ENCODE measurements around the gene RPL23.

Gene RPL23

DNA sequence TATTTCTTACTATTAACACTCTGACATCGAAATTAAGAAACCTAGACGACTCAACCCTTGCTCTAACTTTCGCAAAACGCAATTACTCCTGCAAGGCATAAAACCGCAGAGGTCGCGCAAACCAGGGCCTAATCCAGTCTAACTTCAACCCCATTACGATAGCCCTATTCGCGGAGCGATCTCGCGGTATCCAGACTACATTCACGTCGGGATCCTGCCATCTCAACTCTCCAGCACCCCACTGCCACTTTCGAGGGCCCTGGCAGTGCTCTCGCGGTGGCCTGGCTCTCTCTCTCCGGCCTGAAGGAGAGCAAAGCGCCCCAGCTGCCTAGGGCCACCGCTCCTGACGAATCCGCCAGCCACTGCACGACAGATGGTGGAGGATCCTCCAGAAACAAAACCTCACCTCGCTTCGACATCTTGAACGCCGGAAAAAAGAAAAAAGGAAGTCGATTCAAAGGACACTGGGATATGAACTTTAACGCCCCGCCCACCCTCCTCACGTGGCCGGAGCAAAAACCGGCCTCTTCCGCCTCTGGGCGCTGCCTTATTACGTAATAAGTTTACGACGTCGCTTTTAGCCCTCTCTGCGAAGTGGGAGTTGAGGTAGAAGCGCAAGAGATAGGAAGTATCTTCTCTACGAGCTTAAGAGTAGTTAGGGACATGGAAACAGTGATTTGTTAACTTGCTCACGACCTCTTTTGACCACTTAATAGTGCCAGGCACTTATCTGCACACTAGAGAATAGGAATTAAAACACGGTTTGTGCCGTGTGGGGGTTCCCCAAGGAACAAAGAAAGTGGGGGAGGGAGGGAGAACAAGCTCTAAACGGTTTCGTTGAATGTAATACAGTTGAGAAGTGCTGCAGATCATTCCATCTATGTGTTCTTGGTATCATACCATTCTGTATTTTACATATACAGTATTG lies at the start of gene RPL23:
TSS of gene RPL23 (minus strand) at position 430 of the 928 bp plus-strand sequence. CDS start at position 419, 11 bp downstream.
- peak; percentile 95 for DNase-seq

DNA sequence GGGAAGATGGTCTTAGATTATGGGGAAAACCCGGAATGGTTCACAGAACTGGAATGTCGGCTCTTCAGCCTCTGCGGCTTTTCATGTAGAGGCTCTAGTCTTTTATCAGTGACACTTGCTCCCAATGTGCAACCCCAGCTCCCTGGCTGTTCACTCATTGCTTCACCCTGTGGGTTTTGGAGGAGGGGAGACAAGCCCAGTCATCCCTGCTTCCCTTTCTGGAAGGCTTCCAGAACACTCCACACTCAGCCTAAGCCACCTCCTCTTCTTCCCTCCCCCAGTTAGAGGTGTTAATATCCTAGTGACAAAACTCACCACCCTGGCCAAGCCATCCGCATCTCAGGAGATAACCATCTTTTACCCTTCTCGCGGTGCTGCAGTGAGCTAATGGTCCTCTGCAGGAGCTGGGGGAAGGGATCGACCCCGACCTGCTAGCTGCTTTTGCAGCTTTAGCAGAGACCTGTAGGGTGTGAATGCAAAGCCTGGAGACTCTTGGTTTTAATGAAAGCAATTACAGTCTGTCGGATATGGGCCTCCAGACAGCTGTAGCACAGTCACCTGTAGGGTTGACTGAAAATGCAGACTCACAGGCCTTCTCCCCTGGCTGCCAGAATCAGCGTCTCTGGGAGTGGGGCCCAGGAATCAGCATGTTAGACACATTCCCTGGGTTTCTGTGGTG lies 47.6 kb upstream of the RPL23 start:
- DNase-seq: no peak

DNA sequence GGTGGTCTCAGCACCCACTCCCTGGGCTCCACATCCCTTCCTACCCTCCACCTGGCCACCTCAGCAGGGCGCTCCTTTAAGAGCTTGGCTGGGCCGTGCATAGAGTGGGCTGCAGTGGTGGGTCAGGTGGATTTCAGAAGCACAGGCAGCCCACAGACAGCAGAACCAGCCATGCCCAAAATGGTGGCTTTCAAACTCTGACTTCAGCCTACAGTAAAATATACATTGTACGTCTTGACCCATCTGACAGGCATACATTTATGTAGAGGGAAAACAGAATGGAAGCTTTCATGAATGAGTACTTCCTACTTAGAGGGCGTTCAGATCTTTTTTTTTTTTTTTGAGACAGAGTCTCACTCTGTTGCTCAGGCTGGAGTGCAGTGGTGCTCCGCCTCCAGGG lies 45.9 kb upstream of the RPL23 start:
- DNase-seq: no peak

DNA sequence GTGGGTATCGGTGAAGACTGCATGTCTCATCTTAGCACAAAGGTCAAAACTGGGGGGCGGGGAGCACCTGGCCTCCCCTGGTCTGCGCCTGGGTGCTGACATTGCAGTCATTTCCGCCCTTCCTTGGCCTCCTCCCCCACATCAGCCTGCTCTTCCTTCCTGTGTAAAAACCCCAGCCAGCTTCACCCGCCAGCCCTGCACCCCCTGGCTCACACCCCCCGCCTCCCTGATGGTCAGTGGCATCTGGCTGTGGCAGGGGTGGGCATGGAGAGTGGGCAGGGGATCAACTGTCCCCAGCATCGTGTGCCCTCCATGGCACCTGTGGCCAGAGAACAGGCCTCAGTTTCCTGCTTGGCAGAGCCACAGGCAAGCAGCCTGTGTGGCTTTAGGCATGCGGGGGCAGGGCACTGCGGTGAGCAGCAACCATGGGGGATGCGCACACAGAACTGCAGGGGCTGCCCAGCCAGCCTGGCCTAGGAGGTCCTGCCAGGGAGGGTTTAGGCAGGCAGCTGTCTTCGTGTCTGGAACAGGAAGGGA lies 45.4 kb upstream of the RPL23 start:
- DNase-seq: no peak

DNA sequence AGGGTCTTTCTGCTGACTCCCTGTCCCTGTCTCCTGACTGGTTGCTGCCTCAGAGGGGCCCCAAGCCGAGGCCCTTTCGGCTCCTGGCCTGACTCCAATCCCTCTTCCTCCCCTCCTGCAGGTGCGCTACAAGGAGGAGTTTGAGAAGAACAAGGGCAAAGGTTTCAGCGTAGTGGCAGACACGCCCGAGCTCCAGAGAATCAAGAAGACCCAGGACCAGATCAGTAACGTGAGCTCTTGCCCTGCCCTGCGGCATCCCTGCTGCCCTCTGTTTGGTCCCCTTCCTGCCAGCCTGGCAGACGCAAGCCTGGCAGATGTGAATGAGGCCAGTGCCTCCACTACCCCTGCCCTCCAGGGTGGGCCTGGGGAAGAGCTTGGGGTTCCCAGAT lies 44.8 kb upstream of the RPL23 start:
- no peak for DNase-seq

DNA sequence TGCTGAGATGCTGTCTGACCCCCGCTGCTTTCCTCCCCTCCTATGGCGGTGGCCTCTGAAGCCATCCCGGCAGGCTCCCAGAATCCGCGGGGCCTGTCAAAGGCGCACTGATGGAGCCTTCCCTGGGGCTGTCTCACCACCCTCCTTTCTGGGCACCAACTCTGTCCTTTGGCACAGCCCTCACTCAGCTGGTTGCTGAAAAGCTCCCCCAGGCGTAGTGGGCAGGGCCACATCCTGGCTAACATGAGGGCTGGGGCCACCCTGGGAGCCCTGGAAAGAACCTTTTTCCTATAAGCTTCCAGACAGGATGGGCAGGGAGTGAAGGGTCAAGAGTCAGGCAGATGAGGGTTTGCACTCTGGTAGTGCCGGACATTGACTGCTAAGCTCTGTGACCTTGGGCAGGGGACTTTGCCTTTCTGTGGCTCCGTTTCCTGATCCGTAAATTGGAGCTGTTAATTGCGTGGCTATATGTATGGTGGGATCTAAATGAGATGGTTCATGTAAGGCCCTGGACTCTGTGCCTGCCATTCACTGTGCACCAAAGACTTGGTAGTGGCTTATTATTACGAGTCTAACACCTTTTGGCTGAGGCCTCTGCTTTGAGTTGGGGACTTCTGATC lies 44.3 kb upstream of the RPL23 start:
- no peak for DNase-seq

DNA sequence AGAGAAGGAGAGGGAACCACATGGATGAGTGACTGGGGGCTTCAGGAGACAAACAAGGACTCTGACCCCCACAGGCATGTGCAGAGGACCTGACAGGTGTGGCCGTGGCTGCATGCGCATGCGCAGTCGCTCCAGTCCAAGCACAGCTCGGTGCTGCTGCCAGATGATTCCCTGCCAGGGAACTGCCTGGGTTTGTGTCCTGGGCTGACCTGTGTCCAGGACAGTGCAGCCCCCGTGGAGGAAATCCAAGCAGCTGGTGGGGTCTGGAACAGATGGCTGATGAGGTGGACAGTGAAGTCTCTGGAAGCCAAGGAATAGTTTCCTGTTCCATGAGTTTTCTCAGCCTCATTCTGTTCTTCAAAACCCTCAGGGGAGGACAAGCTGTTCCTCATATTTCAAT lies 43.7 kb upstream of the RPL23 start:
- DNase-seq: no peak

DNA sequence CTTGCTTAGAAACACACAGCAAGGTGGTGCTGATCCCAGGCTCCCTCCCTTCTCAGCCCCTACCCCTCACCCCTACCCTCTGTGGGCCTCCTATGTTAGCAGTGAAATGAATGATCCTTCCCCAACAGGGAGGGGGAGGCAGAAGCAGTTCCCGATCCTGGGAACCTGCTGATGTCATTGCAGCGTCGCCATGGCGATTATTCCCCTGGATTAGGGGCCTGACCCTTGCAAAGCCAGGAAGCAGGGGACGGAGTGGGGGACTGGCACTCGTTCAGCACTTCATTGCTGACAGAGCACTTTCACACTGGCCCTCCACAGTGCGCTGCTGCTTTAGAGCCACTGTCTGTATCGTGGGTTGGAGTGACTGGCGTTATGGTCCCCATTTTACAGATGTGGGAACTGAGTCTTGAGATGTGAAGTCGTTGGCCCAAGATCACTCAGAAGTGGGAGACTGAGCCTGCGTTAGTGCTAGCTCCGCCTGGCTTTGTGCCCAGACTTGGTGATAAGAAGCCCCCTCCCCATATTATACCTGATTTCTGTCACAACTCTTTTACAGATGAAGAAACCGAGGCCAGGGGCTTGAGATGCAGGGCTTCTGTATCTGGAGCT lies 42.9 kb upstream of the RPL23 start:
- no peak for DNase-seq

DNA sequence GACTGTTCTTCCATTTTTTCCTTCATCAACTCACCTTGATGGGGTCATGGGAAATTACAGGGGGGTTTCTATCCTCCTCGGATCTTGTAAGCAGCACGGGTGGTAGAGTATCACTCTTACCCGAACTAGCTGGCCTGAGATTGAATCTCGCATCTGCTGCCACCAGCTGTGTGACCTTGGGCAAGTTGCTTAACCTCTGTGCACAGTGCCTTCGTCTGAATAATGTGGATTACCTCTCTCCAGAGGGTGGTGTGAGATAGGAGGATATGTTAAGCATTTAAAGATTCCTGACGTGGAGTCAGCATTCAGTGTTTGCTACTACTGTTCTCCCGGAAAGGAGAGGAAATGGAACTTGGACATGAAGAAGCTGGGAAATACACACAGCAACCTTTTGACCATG lies 40.8 kb upstream of the RPL23 start:
- no peak for DNase-seq

DNA sequence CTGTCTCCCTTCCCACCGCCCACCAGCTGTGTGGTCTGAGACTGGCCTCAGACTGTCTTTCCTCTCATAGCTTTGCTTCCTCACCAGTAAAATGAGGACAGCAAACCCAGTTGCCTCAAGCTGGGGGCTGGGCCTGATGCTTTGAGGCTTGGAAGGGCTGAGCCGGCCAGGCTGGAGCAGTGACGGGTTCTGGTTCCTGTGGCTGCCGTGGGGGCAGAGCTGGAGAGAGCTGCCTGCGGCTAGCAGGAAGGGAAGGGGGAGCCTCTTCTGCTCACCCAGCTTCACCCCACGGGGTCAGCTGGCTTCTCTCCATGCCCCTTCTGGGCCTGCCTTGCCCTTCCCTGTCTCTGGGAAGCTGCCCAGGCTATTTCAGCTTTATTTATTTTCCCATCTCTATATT lies 40.1 kb upstream of the RPL23 start:
- DNase-seq: no peak

DNA sequence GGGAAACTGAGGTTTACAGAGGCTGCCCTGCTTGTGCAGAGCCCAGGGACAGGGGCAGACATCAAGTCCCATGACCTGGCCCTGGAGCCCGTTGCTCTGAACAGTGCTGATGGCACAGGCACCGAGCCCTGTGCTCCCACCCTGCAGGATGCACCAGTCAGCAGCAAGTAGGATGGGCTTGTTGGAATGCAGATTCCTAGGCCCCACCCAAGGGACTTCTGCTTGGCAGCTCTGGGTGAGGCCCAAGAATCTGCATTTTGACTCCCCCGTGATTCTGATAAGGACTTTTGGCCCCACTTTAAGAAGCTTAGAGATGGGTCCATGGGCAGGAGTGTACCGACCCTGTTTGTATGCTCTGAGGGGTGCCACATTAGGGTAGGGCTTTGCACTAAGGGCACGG lies 39.6 kb upstream of the RPL23 start:
- no peak for DNase-seq

DNA sequence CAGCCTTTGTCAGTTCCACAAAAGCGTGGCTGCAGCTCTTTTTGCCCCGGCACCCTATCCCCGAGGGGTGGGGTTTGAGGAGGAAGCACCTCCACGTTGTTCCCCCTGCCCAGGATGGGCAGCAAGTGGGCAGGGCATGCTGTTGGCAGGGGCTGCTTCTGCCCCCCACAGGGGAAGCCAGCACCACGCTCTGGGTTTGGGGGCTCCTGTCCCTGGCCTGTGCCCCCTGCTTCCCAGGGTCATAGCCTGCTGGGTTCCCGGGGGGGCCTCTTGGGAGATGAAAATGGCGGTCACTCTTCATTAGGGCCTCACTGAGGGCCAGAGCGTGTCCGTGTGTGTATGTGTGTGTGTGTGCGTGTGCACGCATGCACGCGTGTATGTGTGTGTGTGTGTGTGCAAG lies 39.1 kb upstream of the RPL23 start:
- DNase-seq: no peak

DNA sequence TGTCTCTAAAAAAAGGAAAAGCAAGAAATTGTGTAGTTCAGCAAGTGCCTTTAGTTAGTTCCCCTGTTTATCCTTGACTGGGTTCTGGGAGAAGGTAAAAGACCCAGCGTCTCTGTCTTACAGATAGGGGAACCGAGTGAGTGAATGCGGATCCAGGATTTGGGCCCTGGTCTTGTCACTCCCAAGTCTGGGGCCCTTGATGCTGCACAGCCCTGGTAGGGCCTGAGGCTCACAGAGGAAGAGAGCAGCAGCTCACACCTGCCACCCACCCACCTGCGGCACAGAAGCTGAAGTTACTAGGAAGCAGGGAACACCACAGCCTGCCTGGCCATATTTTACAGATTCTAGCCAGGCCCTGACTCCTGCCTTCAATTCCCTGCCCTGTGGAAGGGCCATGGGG lies 38.6 kb upstream of the RPL23 start:
- no peak for DNase-seq

DNA sequence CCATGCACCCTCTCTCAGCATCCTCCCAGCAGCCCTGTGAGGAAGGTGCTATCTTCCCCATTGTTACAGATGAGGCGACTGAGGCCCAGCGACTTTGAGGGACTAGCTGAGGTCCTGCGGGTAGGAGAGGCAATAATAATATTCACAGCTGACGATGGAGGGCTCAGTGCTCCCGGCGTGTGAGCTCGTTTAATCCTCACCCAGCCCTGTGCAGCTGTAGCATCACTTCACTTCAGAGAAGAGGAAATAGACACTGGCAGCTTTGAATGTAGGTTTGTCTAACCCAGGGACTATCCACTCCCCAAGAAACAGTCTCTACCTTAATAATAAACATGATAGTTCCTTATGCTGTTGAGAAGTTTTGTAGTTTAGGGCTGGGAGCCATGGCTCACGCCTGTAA lies 37.9 kb upstream of the RPL23 start:
- no peak for DNase-seq

DNA sequence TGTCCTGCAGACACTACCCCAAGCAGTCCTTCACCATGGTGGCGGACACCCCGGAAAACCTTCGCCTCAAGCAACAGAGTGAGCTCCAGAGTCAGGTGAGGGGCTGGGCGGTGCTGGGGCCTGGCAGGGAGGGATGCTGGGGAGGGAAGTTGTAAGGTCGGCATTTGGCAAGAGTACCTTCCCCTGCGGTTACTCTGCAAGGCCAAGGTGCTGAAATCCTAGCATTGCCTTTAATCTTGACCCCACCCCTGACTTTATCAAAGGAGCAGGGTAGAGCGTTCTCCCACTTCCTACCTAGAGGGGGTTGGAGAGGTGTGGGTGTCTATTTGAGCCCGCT lies 36.9 kb upstream of the RPL23 start:
- DNase-seq: no peak

DNA sequence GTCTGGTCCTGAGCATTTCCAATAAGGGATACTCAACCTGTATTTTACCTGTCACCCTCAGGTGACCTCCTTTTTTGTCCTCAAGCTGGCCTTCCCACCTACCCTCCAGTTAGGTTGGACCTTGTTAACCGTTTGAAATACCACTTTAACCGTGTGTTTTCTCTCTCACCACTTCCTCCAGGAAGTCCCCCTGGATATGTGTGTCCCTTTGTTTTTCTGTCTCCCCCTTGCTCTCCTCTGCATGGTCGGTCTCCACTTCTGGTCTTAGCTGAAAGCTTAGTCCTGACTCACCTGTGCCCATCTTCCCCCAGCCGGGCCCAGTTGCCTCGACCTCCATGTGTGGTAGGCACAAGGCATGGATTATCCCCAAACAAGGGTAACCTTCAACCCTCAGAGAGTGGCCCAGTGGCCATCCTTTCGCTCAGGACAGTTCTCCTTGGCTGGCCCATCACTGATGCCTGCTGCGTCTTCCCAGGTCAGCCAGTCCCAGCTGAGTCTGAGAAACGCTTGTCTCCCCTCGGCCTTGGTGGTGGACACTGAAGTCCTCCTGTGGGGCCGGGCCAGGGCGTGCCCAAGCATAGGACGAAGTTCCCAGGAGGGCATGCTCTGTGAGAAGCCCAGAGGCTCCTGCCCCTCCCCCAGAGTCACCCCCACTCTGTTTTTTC lies 36.4 kb upstream of the RPL23 start:
- DNase-seq: no peak

DNA sequence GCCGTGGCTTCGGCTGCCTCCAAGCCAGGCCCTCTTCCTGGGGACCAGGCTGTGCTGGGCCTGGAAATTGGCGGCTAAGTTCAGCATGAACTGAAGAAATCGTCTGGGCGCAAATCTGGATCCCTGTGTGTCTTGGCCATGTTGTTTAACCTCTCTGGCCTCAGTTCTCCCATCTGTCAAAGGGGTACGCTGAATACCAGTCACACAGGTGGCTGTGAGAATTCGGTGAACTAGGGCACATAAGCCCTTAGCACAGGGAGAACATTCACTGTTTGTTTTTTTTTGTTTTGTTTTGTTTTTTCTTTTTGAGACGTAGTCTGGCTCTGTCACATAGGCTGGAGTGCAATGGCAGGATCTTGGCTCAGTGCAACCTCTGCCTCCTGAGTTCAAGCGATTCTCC lies 35.3 kb upstream of the RPL23 start:
- no peak for DNase-seq

DNA sequence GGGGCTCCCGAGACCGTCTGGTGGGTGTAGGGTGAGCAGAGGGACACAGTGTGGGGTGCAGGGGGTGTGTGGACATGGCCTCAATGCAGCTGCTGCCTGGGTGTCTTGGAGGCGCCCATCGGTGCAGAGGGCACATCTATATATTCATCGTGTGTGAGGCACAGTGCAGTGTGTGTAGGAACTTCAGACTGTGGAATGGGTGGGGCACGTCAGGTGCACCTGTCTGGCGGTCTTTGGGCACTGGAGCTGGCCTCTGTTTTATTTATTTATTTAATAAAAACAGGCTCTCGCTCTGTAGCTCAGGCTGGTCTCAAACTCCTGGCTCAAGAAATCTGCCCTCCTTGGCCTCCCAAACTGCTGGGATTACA lies 33.1 kb upstream of the RPL23 start:
- DNase-seq: peak; percentile 74

DNA sequence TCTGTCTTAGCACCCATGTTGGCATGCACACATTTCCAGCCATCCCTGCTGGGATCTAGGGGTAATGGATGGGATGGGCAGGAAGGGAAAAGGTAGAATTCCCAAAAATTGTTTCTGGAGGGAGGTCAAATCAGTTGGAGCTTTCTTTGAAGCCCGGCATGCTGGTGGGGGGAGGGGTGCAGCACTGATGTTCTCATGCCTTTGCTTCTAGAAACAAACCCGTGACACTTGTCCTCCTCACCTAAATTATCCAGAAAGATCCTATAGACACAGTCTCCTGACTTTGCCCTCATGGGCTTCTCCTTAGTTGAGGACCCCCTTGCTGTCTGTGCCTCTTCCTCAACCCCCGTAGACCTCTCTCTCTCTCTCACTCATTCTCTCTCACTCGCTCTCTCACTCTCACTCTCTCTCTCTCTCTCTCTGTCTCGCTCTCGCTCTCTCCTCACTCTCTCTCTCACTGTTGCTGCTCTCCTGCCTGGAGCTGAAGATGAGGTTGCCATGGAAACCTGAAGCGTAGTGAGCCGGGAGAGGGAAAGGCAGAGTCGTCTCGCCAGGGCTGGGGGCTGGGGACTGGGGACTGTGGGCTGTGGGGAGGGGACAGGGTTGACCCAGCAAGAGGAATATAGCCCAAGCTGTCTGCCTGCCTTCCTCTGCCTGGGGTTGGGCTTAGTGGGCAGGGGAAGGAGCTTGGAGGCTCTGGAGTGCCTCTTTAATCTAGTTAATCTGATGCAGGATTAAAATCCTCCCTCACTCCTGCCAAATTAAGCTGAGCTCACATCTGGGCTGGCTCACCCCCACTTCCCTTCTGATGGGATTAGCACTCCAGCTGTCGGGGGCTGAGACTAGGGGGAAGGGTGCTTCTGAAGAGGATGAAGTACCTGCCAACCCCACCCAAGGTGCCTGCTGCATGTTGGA lies 32.5 kb upstream of the RPL23 start:
- no peak for DNase-seq

DNA sequence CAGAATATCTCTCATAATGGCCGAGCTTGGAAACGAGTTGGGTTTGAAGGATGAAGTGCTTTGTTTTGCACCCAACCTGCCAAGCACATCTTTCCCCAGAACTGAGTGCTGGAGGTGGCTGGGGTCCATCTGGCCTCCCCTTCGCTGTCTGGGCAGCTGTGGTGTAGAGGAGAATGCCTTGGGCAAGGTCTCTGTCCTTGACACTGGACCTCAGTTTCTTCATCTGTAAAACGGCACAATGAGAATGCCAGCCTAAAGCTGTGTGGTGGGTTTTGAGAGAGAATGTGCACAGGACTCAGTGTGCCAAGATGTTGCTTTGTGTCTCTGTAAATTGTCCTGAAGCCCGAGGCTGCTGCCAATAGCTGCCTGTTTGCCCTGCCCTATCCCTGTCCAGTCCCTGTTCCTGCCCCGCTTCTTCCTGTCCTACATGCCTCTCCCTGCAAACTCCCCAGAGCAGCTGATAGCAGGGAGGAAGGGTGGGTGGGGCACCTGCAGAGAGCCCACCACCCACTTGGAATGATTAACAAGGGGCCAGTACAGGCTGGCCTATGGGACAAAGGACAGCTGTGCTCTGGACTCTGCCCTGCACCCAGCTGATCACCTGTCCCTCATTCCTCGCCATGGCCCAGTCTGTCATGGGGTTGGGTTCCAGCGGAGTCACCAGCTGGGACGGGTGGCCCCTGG lies 31.7 kb upstream of the RPL23 start:
- no peak for DNase-seq

All from NCI-H526 treated with DMSO at 0.1 percent for 48 hours (cell line).